Colonic mucosa (tissue), 4 donors: ENCODE measurements around the gene METTL17. TPM values are rescaled to one million over a fixed set of nuclear protein-coding genes. Genes with fewer than 3 reads are reported as not detected.
"Not testable (repeated sequence)": the region's sequence is repeated elsewhere in the genome, so short reads cannot be mapped to it uniquely, and the experiment has no call there.

Experiments used
- DNase-seq: peaks from one replicate; pipeline ENCODE4 v3.0.0-alpha.2; 2020
- H3K27ac ChIP-seq: fragments of 200-600 bp; one replicate; pipeline ENCODE4 v1.8.0; 2021
- H3K27me3 ChIP-seq: fragments of 200-600 bp; one replicate; pipeline ENCODE4 v1.8.0; 2021
- H3K36me3 ChIP-seq: fragments of 200-600 bp; one replicate; pipeline ENCODE4 v1.8.0; 2021
- H3K4me1 ChIP-seq: fragments of 200-600 bp; one replicate; pipeline ENCODE4 v1.8.0; 2021; ENCODE audit warnings: mild to moderate bottlenecking
- H3K4me3 ChIP-seq: fragments of 200-600 bp; one replicate; pipeline ENCODE4 v1.8.0; 2021
- H3K9ac ChIP-seq, 2 donors: one replicate each; pipeline ENCODE4 v1.7.0; 2013; ENCODE audit warnings: control low read depth in 2 of 2, low read depth in 2 of 2, low read length in 2 of 2
- H3K9me3 ChIP-seq: fragments of 200-600 bp; one replicate; pipeline ENCODE4 v1.8.0; 2021
- intact Hi-C: fragments of 100-400 bp; cut with DNase I; formaldehyde crosslinking; loops from one replicate; pipeline ENCODE4 v1.14.1; 2022
- total RNA-seq, 2 donors: library from RNA; stranded (reverse); fragmentation: NEBNext Ultra II Directional in 1 of 2; extraction: Animal tissue kit (Norgen Biotek cat#: 25700) in 1 of 2; gene quantifications; one replicate each; pipeline ENCODE4 v1.2.1, GENCODE V29; 2021
- TF ChIP-seq, protein P1 (sequence below): fragments of 200-600 bp; IDR thresholded peaks from one replicate; pipeline ENCODE4 v1.8.0; 2022; ENCODE audit warnings: antibody characterized with exemption, mild to moderate bottlenecking
- donor health status: healthy.
- donor health status: DM: no; HTN: no; CAD: no.
- donor health status: DM: no; HTN: no; CAD: no.

METTL17 gene, protein sequence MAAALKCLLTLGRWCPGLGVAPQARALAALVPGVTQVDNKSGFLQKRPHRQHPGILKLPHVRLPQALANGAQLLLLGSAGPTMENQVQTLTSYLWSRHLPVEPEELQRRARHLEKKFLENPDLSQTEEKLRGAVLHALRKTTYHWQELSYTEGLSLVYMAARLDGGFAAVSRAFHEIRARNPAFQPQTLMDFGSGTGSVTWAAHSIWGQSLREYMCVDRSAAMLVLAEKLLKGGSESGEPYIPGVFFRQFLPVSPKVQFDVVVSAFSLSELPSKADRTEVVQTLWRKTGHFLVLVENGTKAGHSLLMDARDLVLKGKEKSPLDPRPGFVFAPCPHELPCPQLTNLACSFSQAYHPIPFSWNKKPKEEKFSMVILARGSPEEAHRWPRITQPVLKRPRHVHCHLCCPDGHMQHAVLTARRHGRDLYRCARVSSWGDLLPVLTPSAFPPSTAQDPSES
- 10 to 100 TPM; 59.6 to 79.3 TPM for total RNA-seq

- intact Hi-C loops = no loop called here
- H3K4me1 ChIP-seq = peaks cover 17% of the 10 kb centered on the region
- peak within 1 kb of the TSS; percentile 61 to 73 for H3K9ac ChIP-seq
- peak within 1 kb of the TSS; percentile 84 for H3K4me3 ChIP-seq
- no peaks in the 10 kb centered on the region for H3K27me3 ChIP-seq
- peaks cover 8% of the 10 kb centered on the region for H3K36me3 ChIP-seq
- TF ChIP-seq, protein P1, sequence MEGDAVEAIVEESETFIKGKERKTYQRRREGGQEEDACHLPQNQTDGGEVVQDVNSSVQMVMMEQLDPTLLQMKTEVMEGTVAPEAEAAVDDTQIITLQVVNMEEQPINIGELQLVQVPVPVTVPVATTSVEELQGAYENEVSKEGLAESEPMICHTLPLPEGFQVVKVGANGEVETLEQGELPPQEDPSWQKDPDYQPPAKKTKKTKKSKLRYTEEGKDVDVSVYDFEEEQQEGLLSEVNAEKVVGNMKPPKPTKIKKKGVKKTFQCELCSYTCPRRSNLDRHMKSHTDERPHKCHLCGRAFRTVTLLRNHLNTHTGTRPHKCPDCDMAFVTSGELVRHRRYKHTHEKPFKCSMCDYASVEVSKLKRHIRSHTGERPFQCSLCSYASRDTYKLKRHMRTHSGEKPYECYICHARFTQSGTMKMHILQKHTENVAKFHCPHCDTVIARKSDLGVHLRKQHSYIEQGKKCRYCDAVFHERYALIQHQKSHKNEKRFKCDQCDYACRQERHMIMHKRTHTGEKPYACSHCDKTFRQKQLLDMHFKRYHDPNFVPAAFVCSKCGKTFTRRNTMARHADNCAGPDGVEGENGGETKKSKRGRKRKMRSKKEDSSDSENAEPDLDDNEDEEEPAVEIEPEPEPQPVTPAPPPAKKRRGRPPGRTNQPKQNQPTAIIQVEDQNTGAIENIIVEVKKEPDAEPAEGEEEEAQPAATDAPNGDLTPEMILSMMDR = peak; percentile 25
- no peaks in the 10 kb centered on the region for H3K9me3 ChIP-seq
- peak within 1 kb of the TSS; percentile 85 for H3K27ac ChIP-seq
- peak; percentile 94 for DNase-seq
Measured at GRCh38 chr14:20989787-20990600, at the start of gene METTL17. TSS of gene METTL17 (plus strand) at chr14:20989980. CDS start at chr14:20990003, 23 bp downstream.

DNA sequence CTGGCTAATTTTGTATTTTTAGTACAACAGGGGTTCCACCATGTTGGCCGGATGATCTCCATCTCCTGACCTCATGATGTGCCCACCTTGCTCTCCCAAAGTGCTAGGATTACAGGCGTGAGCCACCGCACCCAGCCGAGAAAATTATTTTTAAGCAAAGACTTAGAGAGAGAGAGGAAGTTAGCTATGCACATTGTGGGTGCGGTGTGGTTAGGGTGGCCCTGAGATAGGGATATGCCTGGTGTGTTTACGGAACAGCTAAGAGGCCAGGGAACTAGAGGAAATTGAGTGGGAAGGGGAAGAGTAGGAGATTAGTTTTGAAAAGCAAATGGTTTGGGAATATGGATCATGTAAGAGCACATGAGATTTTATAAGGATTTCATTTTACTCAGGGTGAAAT, 44.6 kb upstream of the METTL17 start:
- intact Hi-C loops, H3K4me3 ChIP-seq, H3K9ac ChIP-seq, H3K36me3 ChIP-seq, H3K4me1 ChIP-seq, H3K27ac ChIP-seq, H3K9me3 ChIP-seq, DNase-seq, H3K27me3 ChIP-seq: not testable (repeated sequence)

DNA sequence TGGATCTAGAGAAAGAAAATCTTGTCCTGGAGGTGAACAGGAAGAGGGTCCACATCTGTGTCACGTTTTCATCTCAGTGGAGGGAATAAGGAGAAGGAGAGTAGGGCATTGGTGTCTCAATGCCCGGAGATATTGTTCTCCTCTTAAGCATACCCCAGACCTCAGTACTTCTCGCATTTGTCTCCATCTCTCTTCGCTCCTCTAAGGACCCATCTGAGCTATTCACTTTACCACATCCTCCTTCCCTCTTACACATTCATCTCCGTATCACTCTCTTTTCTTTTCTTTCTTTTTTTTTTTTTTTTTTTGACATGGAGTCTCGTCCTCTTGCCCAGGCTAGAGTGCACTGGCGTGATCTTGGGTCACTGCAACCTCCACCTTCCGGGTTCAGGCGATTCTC, 43.1 kb upstream of the METTL17 start:
- H3K4me3 ChIP-seq, intact Hi-C loops, H3K4me1 ChIP-seq, H3K9ac ChIP-seq, H3K9me3 ChIP-seq, H3K27me3 ChIP-seq, H3K36me3 ChIP-seq, H3K27ac ChIP-seq, DNase-seq: not testable (repeated sequence)

DNA sequence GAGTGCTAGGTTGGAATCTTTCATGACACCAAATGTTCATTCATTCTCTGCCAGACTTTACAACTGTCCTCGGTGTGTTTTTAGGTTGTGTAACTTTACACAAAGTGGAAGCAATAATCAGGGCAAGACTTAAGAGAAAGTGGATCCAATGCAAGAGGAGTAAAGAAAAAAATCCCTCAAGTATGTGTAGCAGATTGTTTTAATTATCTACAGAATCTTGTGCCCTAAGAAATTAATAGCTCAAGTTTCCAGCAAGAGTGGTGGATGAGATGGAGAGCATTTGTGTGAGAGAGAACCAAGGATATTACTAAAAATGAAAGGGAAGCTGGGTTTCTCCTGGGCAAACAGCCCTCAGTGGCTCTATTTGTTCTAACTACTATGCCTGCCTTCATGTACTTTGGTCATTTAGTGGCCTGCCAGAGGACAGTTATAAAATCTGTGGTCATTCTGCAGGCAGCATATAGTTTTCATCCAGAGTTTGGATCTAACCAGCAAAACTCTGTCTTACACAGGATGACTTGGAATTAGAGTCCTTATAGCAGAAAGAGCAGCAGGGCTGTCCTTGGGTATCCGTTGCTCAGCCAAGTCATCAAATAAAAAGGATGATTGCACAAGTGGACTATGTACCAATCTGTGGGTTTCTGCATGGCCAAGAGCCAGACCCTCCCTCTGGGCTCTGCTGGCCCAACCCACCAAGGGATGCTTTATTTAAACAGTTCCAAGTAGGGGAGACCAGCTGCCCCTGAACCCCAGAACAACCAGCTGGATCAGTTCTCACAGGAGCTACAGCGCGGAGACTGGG, 34.8 kb upstream of the METTL17 start, which contains the start of gene RNASE2:
Gene RNASE2, plus strand, starts transcription at position 752 of the 802 bp plus-strand sequence. CDS start 285 bp downstream, outside the sequence.
- H3K4me3 ChIP-seq, intact Hi-C loops, H3K9me3 ChIP-seq, H3K27ac ChIP-seq, H3K36me3 ChIP-seq, DNase-seq, H3K9ac ChIP-seq, H3K4me1 ChIP-seq, H3K27me3 ChIP-seq: not testable (repeated sequence)

DNA sequence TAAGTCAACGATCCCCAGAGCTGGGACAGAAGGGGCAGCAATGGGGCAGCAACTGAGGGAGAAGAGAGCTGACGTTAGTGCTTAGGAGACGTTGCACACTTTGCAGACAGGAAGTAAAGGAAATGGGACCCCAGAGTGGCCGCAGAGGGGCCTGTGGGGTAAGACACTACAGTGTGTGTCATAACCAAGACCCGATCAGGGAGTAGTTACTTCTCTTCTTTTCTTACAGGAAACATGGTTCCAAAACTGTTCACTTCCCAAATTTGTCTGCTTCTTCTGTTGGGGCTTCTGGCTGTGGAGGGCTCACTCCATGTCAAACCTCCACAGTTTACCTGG, 34.3 kb upstream of the METTL17 start:
- DNase-seq, intact Hi-C loops, H3K27me3 ChIP-seq, H3K9me3 ChIP-seq, H3K9ac ChIP-seq, H3K36me3 ChIP-seq, H3K4me1 ChIP-seq, H3K27ac ChIP-seq, H3K4me3 ChIP-seq: not testable (repeated sequence)

DNA sequence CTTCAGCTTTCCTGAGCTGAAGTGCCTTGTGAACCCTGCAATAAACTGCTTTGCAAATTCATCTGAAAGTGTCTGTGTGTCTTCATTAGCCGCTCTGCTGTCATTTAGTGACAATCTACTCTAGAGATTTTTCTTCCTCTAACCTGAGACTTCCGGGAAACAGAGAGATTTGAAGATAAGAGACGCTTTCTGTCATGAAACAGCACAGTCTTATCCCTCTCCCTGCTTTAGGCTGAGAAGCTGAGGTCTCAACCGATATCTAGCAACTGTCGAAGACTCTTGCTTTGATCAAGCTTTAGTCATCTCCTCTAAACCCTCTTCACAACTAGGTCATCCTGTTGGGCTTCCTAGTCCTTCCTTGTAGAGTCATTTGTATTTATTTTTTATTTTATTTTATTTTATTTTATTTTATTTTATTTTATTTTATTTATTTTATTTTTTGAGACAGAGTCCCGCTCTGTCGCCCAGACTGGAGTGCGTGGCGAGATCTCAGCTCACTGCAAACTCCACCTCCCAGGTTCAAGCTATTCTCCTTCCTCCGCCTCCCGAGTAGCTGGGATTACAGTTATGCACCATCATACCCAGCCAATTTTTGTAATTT, 33.3 kb upstream of the METTL17 start:
- Histone ChIP-seq H3K27ac (no peak overlapping the region), H3K36me3 (no peaks in the 10 kb centered on the region), H3K9ac (no peak overlapping the region), H3K4me1 (no peaks in the 10 kb centered on the region), H3K4me3 (no peak overlapping the region), H3K9me3 (no peaks in the 10 kb centered on the region), H3K27me3 (no peaks in the 10 kb centered on the region)
- TF ChIP-seq, protein P1 = no peak
- no peak for DNase-seq
- intact Hi-C loops = no loop called here

- intact Hi-C loops, H3K4me3 ChIP-seq, H3K4me1 ChIP-seq, H3K36me3 ChIP-seq, H3K27me3 ChIP-seq, H3K9ac ChIP-seq, DNase-seq, H3K27ac ChIP-seq, H3K9me3 ChIP-seq: not testable (repeated sequence)
Measured at GRCh38 chr14:20958946-20959345, 30.8 kb upstream of the METTL17 start.
